GM04503 (cell line): ENCODE data around the gene ACO2.

ENCODE experiments used
- DNase-seq: peaks from one replicate; pipeline ENCODE4 v3.0.0-alpha.2; 2012; ENCODE audit warnings: low read depth

Gene ACO2

GRCh38 chr22:41488596-41489385, 19.9 kb downstream of the ACO2 start:
- DNase-seq = no peak

- DNase-seq = no peak
Measured at GRCh38 chr22:41491374-41492100, 22.6 kb downstream of the ACO2 start.

GRCh38 chr22:41498303-41498835, 29.5 kb downstream of the ACO2 start:
- no peak for DNase-seq

- no peak for DNase-seq
Measured at GRCh38 chr22:41499624-41500280, 30.8 kb downstream of the ACO2 start.

- no peak for DNase-seq
Measured at GRCh38 chr22:41500303-41500702, 31.4 kb downstream of the ACO2 start.

- DNase-seq = no peak
Measured at GRCh38 chr22:41501209-41501608, 32.3 kb downstream of the ACO2 start.

- no peak for DNase-seq
Measured at GRCh38 chr22:41504397-41504796, 35.5 kb downstream of the ACO2 start.

GRCh38 chr22:41504816-41505215, 35.9 kb downstream of the ACO2 start:
- DNase-seq = no peak

GRCh38 chr22:41505511-41506220, 36.7 kb downstream of the ACO2 start:
- DNase-seq = no peak

- no peak for DNase-seq
Measured at GRCh38 chr22:41507330-41508063, 38.6 kb downstream of the ACO2 start.

- no peak for DNase-seq
Measured at GRCh38 chr22:41508770-41509170, 39.9 kb downstream of the ACO2 start.

GRCh38 chr22:41511521-41511968, 42.6 kb downstream of the ACO2 start:
- no peak for DNase-seq

GRCh38 chr22:41512421-41513194, 43.7 kb downstream of the ACO2 start:
- DNase-seq = no peak

GRCh38 chr22:41513391-41513790, 44.5 kb downstream of the ACO2 start:
- no peak for DNase-seq

GRCh38 chr22:41516462-41516861, 47.5 kb downstream of the ACO2 start:
- DNase-seq = no peak

GRCh38 chr22:41517172-41518047, 48.5 kb downstream of the ACO2 start:
- no peak for DNase-seq

GRCh38 chr22:41518048-41518347, 49.1 kb downstream of the ACO2 start:
- no peak for DNase-seq

GRCh38 chr22:41521126-41521525, 52.2 kb downstream of the ACO2 start:
- DNase-seq = no peak

GRCh38 chr22:41522813-41523212, 53.9 kb downstream of the ACO2 start:
- DNase-seq = no peak
